Adrenal gland (tissue), 5 donors: ENCODE measurements around the gene ARAP2.

Source experiments
- CTCF ChIP-seq, 6 experiments: fragments of 450-650 bp in 4 of 6; fragments of 200-600 bp in 2 of 6; sonication (generic) in 1 of 6; IDR thresholded peaks; 1 replicate in 5 of 6; 2 replicates in 1 of 6; pipeline versions ENCODE4 v1.5.1 to v1.8.0; 2016 to 2021; ENCODE audit warnings: antibody characterized with exemption in 6 of 6, mild to moderate bottlenecking in 2 of 6, moderate library complexity in 1 of 6
- POLR2A ChIP-seq, 2 donors: fragments of 450-650 bp; IDR thresholded peaks; one replicate each; pipeline ENCODE4 v1.6.1; 2017; ENCODE audit warnings: antibody characterized with exemption in 2 of 2, mild to moderate bottlenecking in 2 of 2, moderate library complexity in 1 of 2
- donor health status: DM: no; HTN: no; CAD: no.

GRCh38 chr4:36214735-36215485, 29.4 kb downstream of the ARAP2 start:
- TF ChIP-seq POLR2A (IDR thresholded peaks at IDR 0.05) (no peak), CTCF (IDR thresholded peaks at IDR 0.05) (no peak)
